IMR-90 (cell line): ENCODE results near the gene ALDH1A1. TPM values are rescaled to one million over a fixed set of nuclear protein-coding genes. Genes with fewer than 3 reads are reported as not detected.

ENCODE experiments used
- ATAC-seq: fragments of 200-7000 bp; cut with Tn5 transposase; 2 replicates; pipeline ENCODE4 v1.9.1; 2020; ENCODE audit warnings: low read depth, mild to moderate bottlenecking, moderate library complexity
- BruUV-seq: library from RNA; stranded (reverse); fragments of 400-500 nt; replicated peaks from 2 replicates; lab custom pipeline; 2021; lab: Mats Ljungman, UMichigan
- CTCF ChIA-PET: fragments of 300-600 bp; formaldehyde crosslinking; extraction: SDS; loops from one replicate; lab custom pipeline; 2021; ENCODE audit warnings: antibody characterized with exemption; lab: Yijun Ruan, JAX
- POLR2A ChIA-PET: fragments of 300-600 bp; sonication (Branson Sonifier 250); formaldehyde crosslinking; loops from one replicate; lab custom pipeline; 2022; ENCODE audit warnings: antibody characterized with exemption; ENCODE audit not compliant: unreplicated experiment; lab: Charles Lee
- DNase-seq: peaks from one replicate; pipeline ENCODE4 v3.0.0; 2013
- H2AFZ ChIP-seq: replicated peaks from 2 replicates; pipeline ENCODE3; 2013; ENCODE audit warnings: low read length, mild to moderate bottlenecking; ENCODE audit not compliant: poor library complexity
- H2AK5ac ChIP-seq: 2 replicates; pipeline ENCODE4 v1.6.1; 2013; ENCODE audit warnings: low read depth, low read length, inconsistent platforms
- H2AK9ac ChIP-seq: replicated peaks from 2 replicates; pipeline ENCODE3; 2013; ENCODE audit warnings: mild to moderate bottlenecking, low read depth, low read length, moderate library complexity; ENCODE audit not compliant: poor library complexity
- H2BK120ac ChIP-seq: 2 replicates; pipeline ENCODE4 v1.6.1; 2013; ENCODE audit warnings: low read depth, low read length, inconsistent platforms
- H2BK15ac ChIP-seq: 3 replicates; pipeline ENCODE4 v1.6.1; 2013; ENCODE audit warnings: low read depth, low read length, inconsistent platforms
- H2BK20ac ChIP-seq: 2 replicates; pipeline ENCODE4 v1.6.1; 2013; ENCODE audit warnings: low read depth, mild to moderate bottlenecking, inconsistent platforms, low read length, moderate library complexity
- H2BK5ac ChIP-seq: 2 replicates; pipeline ENCODE4 v1.6.1; 2013; ENCODE audit warnings: mild to moderate bottlenecking, low read depth, low read length, inconsistent platforms; ENCODE audit not compliant: poor library complexity, severe bottlenecking
- H3K14ac ChIP-seq: replicated peaks from 2 replicates; pipeline ENCODE4 v1.6.1; 2013; ENCODE audit warnings: low read depth, low read length, inconsistent platforms
- H3K18ac ChIP-seq: 2 replicates; pipeline ENCODE4 v1.6.1; 2013; ENCODE audit warnings: low read depth, low read length, control low read depth
- H3K23ac ChIP-seq: 2 replicates; pipeline ENCODE4 v1.6.1; 2013; ENCODE audit warnings: low read depth, low read length, inconsistent platforms
- H3K27ac ChIP-seq: 2 replicates; pipeline ENCODE4 v1.5.1; 2013; ENCODE audit warnings: mild to moderate bottlenecking, control low read depth, low read length; ENCODE audit not compliant: insufficient read depth
- H3K27me3 ChIP-seq: 2 replicates; pipeline ENCODE4 v1.6.1; 2013; ENCODE audit warnings: low read length; ENCODE audit not compliant: control insufficient read depth, insufficient read depth
- H3K36me3 ChIP-seq: 2 replicates; pipeline ENCODE4 v1.6.1; 2013; ENCODE audit warnings: low read length, mixed read lengths; ENCODE audit not compliant: control insufficient read depth, insufficient read depth
- H3K4ac ChIP-seq: 2 replicates; pipeline ENCODE4 v1.6.1; 2013; ENCODE audit warnings: low read depth, low read length, inconsistent platforms
- H3K4me1 ChIP-seq: 2 replicates; pipeline ENCODE4 v1.6.1; 2013; ENCODE audit warnings: low read length, mixed read lengths; ENCODE audit not compliant: control insufficient read depth, insufficient read depth
- H3K4me2 ChIP-seq: 2 replicates; pipeline ENCODE4 v1.6.1; 2013; ENCODE audit warnings: low read depth, mild to moderate bottlenecking, control low read depth, low read length, moderate library complexity
- H3K4me3 ChIP-seq: 2 replicates; pipeline ENCODE4 v1.5.1; 2013; ENCODE audit warnings: low read depth, mild to moderate bottlenecking, control low read depth, low read length, moderate library complexity; ENCODE audit not compliant: insufficient read depth
- H3K56ac ChIP-seq: 2 replicates; pipeline ENCODE4 v1.6.1; 2013; ENCODE audit warnings: low read length, inconsistent platforms; ENCODE audit not compliant: insufficient read depth; ENCODE audit errors: extremely low read depth
- H3K79me1 ChIP-seq, 2 experiments: 2 replicates each; pipeline ENCODE4 v1.6.1; 2013; ENCODE audit warnings: low read length in 2 of 2, inconsistent platforms in 1 of 2, low read depth in 1 of 2
- H3K9ac ChIP-seq: 2 replicates; pipeline ENCODE4 v1.6.1; 2013; ENCODE audit warnings: low read depth, low read length, control low read depth
- H3K9me1 ChIP-seq: 2 replicates; pipeline ENCODE4 v1.6.1; 2013; ENCODE audit warnings: low read length, inconsistent platforms; ENCODE audit not compliant: insufficient read depth
- H3K9me3 ChIP-seq: 2 replicates; pipeline ENCODE4 v1.6.1; 2013; ENCODE audit warnings: low read length; ENCODE audit not compliant: control insufficient read depth, insufficient read depth
- H4K20me1 ChIP-seq: 2 replicates; pipeline ENCODE4 v1.6.1; 2013; ENCODE audit warnings: low read length, inconsistent platforms; ENCODE audit not compliant: insufficient read depth
- H4K5ac ChIP-seq: 2 replicates; pipeline ENCODE4 v1.6.1; 2013; ENCODE audit warnings: mild to moderate bottlenecking, low read depth, low read length, control low read depth
- H4K8ac ChIP-seq, 2 experiments: 2 replicates each; pipeline ENCODE4 v1.6.1; 2013; ENCODE audit warnings: low read depth in 2 of 2, low read length in 2 of 2, control low read depth in 1 of 2, inconsistent platforms in 1 of 2
- H4K91ac ChIP-seq: 2 replicates; pipeline ENCODE4 v1.6.1; 2013; ENCODE audit warnings: low read depth, low read length, inconsistent platforms; ENCODE audit not compliant: insufficient read depth
- BHLHE40 ChIP-seq: fragments of 150-350 bp; IDR thresholded peaks from 2 replicates; pipeline ENCODE4 v1.6.1; 2016; ENCODE audit warnings: mild to moderate bottlenecking, low read depth, low read length
- CEBPB ChIP-seq: IDR thresholded peaks from 2 replicates; pipeline ENCODE4 v1.6.1; 2012; ENCODE audit warnings: low read depth, low read length, improper control_type of control experiment
- CHD1 ChIP-seq: IDR thresholded peaks from 2 replicates; pipeline ENCODE4 v1.6.1; 2012; ENCODE audit warnings: low read depth, low read length, improper control_type of control experiment
- CTCF ChIP-seq: conservative IDR thresholded peaks from 2 replicates; pipeline ENCODE4 v1.5.1; 2012; ENCODE audit warnings: mild to moderate bottlenecking, low read depth, low read length, improper control_type of control experiment
- ELK1 ChIP-seq: fragments of 150-350 bp; IDR thresholded peaks from 2 replicates; pipeline ENCODE4 v1.6.1; 2016; ENCODE audit warnings: low read depth, mild to moderate bottlenecking, low read length, moderate library complexity, borderline replicate concordance
- FOS ChIP-seq: fragments of 150-350 bp; IDR thresholded peaks from 2 replicates; pipeline ENCODE4 v1.6.1; 2016; ENCODE audit warnings: low read depth, low read length
- MAFK ChIP-seq: IDR thresholded peaks from 2 replicates; pipeline ENCODE4 v1.6.1; 2012; ENCODE audit warnings: low read depth, low read length, improper control_type of control experiment
- MAZ ChIP-seq: IDR thresholded peaks from 2 replicates; pipeline ENCODE4 v1.6.1; 2012; ENCODE audit warnings: low read depth, mild to moderate bottlenecking, low read length, improper control_type of control experiment, moderate library complexity, borderline replicate concordance
- MXI1 ChIP-seq: IDR thresholded peaks from 2 replicates; pipeline ENCODE4 v1.6.1; 2012; ENCODE audit warnings: low read depth, mild to moderate bottlenecking, low read length, moderate library complexity, borderline replicate concordance
- NFE2L2 ChIP-seq: fragments of 150-350 bp; IDR thresholded peaks from 2 replicates; pipeline ENCODE4 v1.6.1; 2016; ENCODE audit warnings: low read depth, mild to moderate bottlenecking, low read length
- POLR2A ChIP-seq: IDR thresholded peaks from 2 replicates; pipeline ENCODE4 v1.6.1; 2012; ENCODE audit warnings: mild to moderate bottlenecking, low read depth, low read length
- RAD21 ChIP-seq: IDR thresholded peaks from 2 replicates; pipeline ENCODE4 v1.6.1; 2012; ENCODE audit warnings: low read length, improper control_type of control experiment
- RCOR1 ChIP-seq: IDR thresholded peaks from 2 replicates; pipeline ENCODE4 v1.6.1; 2012; ENCODE audit warnings: mild to moderate bottlenecking, low read length, improper control_type of control experiment; ENCODE audit not compliant: insufficient replicate concordance
- RFX5 ChIP-seq: IDR thresholded peaks from 2 replicates; pipeline ENCODE4 v1.8.0; 2012; ENCODE audit warnings: low read depth, mild to moderate bottlenecking, low read length, moderate library complexity
- SMC3 ChIP-seq: fragments of 150-350 bp; IDR thresholded peaks from 2 replicates; pipeline ENCODE4 v1.6.1; 2016; ENCODE audit warnings: low read depth, mild to moderate bottlenecking, antibody characterized with exemption, low read length, moderate library complexity
- USF2 ChIP-seq: fragments of 150-350 bp; IDR thresholded peaks from 2 replicates; pipeline ENCODE4 v1.6.1; 2017; ENCODE audit warnings: mild to moderate bottlenecking, antibody characterized with exemption, low read length, low read depth
- WGBS, 2 experiments: methylation state at CpG; one replicate each; pipeline versions ENCODE4 v1.1.5 to v1.1.7; 2013; ENCODE audit warnings: missing lambda C conversion rate in 2 of 2; ENCODE audit not compliant: insufficient read length in 1 of 2; ENCODE audit errors: extremely low coverage in 2 of 2; 5-methylcytosine and 5-hydroxymethylcytosine counted together
- dilution Hi-C: fragments of 300-500 bp; cut with HindIII; formaldehyde crosslinking; loops from one replicate; pipeline ENCODE4 v1.14.3; 2018; ENCODE audit warnings: low sequenced_read_pairs; ENCODE audit not compliant: unreplicated experiment
- in situ Hi-C: fragments of 300-500 bp; cut with MboI; formaldehyde crosslinking; loops from 3 replicates; pipeline ENCODE4 v1.14.3; 2019; ENCODE audit warnings: low sequenced_read_pairs, inconsistent platforms, mixed read lengths
- intact Hi-C: fragments of 100-400 bp; cut with micrococcal nuclease; formaldehyde crosslinking; loops from 2 replicates; pipeline ENCODE4 v1.10.0; 2022
- polyA plus RNA-seq, 3 experiments: library from polyadenylated mRNA; depleted of rRNA; stranded (reverse); fragments of >200 nt; gene quantifications; 2 replicates each; pipeline ENCODE4 v1.2.3, GENCODE V29; 2012; ENCODE audit warnings: low replicate concordance in 1 of 3
- total RNA-seq: library from RNA; depleted of rRNA; stranded (reverse); fragments of >200 nt; gene quantifications from 2 replicates; pipeline ENCODE4 v1.2.3, GENCODE V29; 2012

Gene ALDH1A1
- total and polyA plus RNA-seq, 2 of the 4 experiments (the other 2 are of a cell fraction), result not detected

DNA sequence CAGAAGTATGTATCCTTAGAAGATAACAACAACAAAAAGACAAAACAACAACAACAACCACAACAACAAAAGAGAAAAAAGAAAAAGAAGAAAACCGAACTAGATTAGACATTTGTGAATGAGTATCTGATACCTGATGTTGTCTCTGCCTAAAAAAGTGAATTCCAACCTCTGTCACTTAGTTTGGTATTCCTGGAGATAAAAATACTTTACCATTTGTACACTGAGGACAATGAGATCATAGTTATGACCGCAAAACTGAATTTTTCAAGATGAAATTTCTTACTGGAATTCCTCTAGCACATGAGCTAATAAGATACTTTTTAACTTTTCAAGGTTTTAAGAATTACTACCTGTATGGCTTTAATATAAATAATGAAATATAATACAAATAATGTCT is 54.5 kb downstream of the ALDH1A1 start:
- no CpG with 5 or more reads among the region's 2 CpGs for WGBS, 2 experiments
- no peak overlapping the region for H2AK5ac ChIP-seq
- no peak overlapping the region for H3K14ac ChIP-seq
- no peak for DNase-seq
- no peak overlapping the region for H2AK9ac ChIP-seq
- H2BK5ac ChIP-seq, result no peak overlapping the region
- H3K4ac ChIP-seq, result no peak overlapping the region
- no peak overlapping the region for H2BK15ac ChIP-seq
- H3K56ac ChIP-seq, result no peak overlapping the region
- no peak overlapping the region for H3K9ac ChIP-seq
- no peak overlapping the region for H2AFZ ChIP-seq
- POLR2A ChIA-PET, result no interaction called here
- no peaks in the 10 kb centered on the region for H3K4me1 ChIP-seq
- H3K18ac ChIP-seq, result no peak overlapping the region
- H3K23ac ChIP-seq, result no peak overlapping the region
- no TSS peak for BruUV-seq
- H4K20me1 ChIP-seq, result no peaks in the 10 kb centered on the region
- H3K79me1 ChIP-seq, result no peaks in the 10 kb centered on the region
- H3K9me3 ChIP-seq, result no peaks in the 10 kb centered on the region
- no peaks in the 10 kb centered on the region for H3K36me3 ChIP-seq
- intact Hi-C loops (no loop called here), dilution Hi-C loops (no loop called here), in situ Hi-C loops (loop anchor here (10.0 kb wide), 1 partner anchor 64 kb away; no protein-coding TSS in a partner anchor)
- TF ChIP-seq CEBPB (no peak), MAFK (no peak), ELK1 (no peak), RAD21 (no peak), FOS (no peak), BHLHE40 (no peak), SMC3 (no peak), RFX5 (no peak), MAZ (no peak), MXI1 (no peak), CHD1 (no peak), RCOR1 (no peak), CTCF (no peak), POLR2A (no peak), NFE2L2 (no peak), USF2 (no peak)
- H3K4me2 ChIP-seq, result no peak overlapping the region
- no peak overlapping the region for H4K8ac ChIP-seq
- no peak overlapping the region for H2BK20ac ChIP-seq
- H4K5ac ChIP-seq, result no peak overlapping the region
- no peak overlapping the region for H2BK120ac ChIP-seq
- CTCF ChIA-PET, result no interaction called here
- no peaks in the 10 kb centered on the region for H3K27me3 ChIP-seq
- no peak overlapping the region for H4K91ac ChIP-seq
- no peak overlapping the region for H3K27ac ChIP-seq
- H3K4me3 ChIP-seq, result no peak overlapping the region
- no peaks in the 10 kb centered on the region for H3K9me1 ChIP-seq
- no peak for ATAC-seq
